ENCODE data around the gene FBXL16.

FBXL16 gene

DNA sequence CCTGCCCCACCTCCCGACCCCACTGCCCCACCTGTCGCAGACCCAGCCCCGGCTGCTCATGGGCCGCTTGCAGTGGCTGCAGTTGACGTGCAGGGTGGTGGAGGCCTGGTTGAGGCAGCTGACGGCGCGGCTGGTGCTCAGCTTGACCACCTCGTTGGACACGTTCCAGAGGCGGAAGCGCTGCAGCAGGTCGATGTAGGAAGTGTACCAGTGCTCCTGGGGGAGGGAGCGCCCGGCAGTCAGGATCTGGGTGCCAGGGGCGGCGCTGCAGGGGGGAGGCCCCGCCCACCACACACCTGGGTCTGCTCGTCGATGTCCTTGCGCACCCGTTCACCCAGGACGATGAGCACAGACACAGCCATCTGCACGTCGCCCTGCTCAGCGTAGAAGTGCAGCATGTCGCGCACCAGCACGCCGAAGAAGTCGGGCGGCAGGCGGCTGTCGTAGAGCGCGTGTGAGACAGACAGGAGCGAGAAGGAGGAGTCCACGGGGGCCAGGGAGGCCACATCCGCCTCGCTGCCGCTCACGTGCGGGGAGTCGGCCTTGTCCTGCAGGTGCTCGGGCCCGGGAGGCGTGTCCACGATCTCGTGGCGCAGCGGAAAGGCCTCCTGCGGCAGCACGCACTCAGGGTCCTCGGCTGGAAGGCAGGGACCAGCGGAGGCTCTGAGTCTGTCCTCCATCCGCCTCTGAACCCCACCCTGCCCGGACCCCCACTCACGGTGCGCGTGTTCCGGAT is 20.5 kb downstream of the FBXL16 start:
- peak overlapping the region; percentile 86 for H3K4me3 ChIP-seq (ENCODE audit: low read depth, low read length, poor library complexity, severe bottlenecking)
- 0 out of 2 replicates have a peak, but pooled peaks cover 8% of the 10 kb centered on the region for H3K79me2 ChIP-seq (ENCODE audit: insufficient read depth, low read length)
- no peak for TF ChIP-seq EZH2 (IDR thresholded peaks at IDR 0.05; ENCODE audit: borderline replicate concordance, low read length)
- TF ChIP-seq, protein P1, sequence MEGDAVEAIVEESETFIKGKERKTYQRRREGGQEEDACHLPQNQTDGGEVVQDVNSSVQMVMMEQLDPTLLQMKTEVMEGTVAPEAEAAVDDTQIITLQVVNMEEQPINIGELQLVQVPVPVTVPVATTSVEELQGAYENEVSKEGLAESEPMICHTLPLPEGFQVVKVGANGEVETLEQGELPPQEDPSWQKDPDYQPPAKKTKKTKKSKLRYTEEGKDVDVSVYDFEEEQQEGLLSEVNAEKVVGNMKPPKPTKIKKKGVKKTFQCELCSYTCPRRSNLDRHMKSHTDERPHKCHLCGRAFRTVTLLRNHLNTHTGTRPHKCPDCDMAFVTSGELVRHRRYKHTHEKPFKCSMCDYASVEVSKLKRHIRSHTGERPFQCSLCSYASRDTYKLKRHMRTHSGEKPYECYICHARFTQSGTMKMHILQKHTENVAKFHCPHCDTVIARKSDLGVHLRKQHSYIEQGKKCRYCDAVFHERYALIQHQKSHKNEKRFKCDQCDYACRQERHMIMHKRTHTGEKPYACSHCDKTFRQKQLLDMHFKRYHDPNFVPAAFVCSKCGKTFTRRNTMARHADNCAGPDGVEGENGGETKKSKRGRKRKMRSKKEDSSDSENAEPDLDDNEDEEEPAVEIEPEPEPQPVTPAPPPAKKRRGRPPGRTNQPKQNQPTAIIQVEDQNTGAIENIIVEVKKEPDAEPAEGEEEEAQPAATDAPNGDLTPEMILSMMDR (IDR thresholded peaks at IDR 0.05; ENCODE audit: low read length) = no peak
- no peaks in the 10 kb centered on the region for H3F3A ChIP-seq (ENCODE audit: insufficient read depth, low read length)
- H3K4me1 ChIP-seq (ENCODE audit: insufficient read depth, low read length, severe bottlenecking) = peaks cover 56% of the 10 kb centered on the region
- no peaks in the 10 kb centered on the region for H3K27me3 ChIP-seq (ENCODE audit: insufficient read depth, low read length)
- H2AFZ ChIP-seq (ENCODE audit: low read length) = no peak overlapping the region
- H3K9ac ChIP-seq (ENCODE audit: low read length) = no peak overlapping the region
- peaks cover 38% of the 10 kb centered on the region for H3K36me3 ChIP-seq (ENCODE audit: insufficient read depth, low read length)
- peak overlapping the region; percentile 23 for H3K27ac ChIP-seq (ENCODE audit: low read depth, low read length, poor library complexity, severe bottlenecking)
- H3K9me2 ChIP-seq (ENCODE audit: low read depth, low read length) = no peaks in the 10 kb centered on the region
- H3K9me3 ChIP-seq (ENCODE audit: low read length) = no peaks in the 10 kb centered on the region
- peak overlapping the region; percentile 98; the same call in 1 of the 2 replicates for H3K4me2 ChIP-seq (ENCODE audit: low read length)
- H4K20me1 ChIP-seq (ENCODE audit: insufficient read depth, low read length) = no peaks in the 10 kb centered on the region

DNA sequence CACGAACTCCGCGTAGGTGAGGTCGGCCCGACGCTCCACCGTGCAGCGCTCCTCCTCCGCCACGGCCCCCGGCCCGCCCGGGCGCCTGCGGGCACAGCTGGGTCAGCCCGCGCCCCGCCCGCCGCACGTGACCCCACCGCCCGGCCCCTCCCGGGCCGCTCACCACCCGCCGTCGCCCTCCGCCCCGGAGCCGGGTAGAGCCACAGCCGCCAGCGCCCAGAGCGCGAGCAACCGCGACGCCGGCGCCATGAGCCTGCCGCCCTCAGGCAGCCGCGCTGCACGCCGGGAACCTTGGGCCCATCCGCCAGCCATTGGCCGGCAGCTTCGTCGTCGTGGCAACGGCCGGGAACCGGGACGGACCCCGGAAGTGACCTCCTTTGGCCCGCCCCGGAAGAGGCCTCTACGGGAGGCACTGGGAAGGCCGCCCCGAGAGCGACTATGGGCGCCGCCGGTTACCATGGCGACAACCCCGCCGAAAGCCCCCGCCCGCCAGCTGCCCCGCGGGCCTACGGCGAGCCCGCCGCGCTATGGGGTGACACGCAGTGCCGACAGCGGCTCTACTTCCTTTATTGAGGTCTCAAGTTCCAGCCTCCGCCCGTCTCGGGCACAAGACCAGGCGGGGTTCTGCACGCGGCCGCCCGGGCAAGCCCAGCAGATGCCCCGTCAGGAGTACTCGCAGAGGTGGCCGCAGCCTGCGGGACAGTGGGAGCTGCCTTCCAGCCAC is 21.4 kb downstream of the FBXL16 start, which contains the start of gene JMJD8:
Gene JMJD8, minus strand, starts transcription at position 264 of the 724 bp plus-strand sequence. Its CDS starts 15 bp downstream, at position 249.
- peaks cover 53% of the 10 kb centered on the region for H3K4me1 ChIP-seq (ENCODE audit: insufficient read depth, low read length, severe bottlenecking)
- H3K36me3 ChIP-seq (ENCODE audit: insufficient read depth, low read length) = peaks cover 38% of the 10 kb centered on the region
- TF ChIP-seq, protein P1 (IDR thresholded peaks at IDR 0.05; ENCODE audit: low read length) = no peak
- no peak for TF ChIP-seq EZH2 (IDR thresholded peaks at IDR 0.05; ENCODE audit: borderline replicate concordance, low read length)
- H4K20me1 ChIP-seq (ENCODE audit: insufficient read depth, low read length) = no peaks in the 10 kb centered on the region
- H3F3A ChIP-seq (ENCODE audit: insufficient read depth, low read length) = no peaks in the 10 kb centered on the region
- H3K4me2 ChIP-seq (ENCODE audit: low read length) = peak within 1 kb of the TSS; percentile 98
- no peaks in the 10 kb centered on the region for H3K9me3 ChIP-seq (ENCODE audit: low read length)
- 0 out of 2 replicates have a peak, but pooled peaks cover 8% of the 10 kb centered on the region for H3K79me2 ChIP-seq (ENCODE audit: insufficient read depth, low read length)
- peak within 1 kb of the TSS; percentile 82 for H3K9ac ChIP-seq (ENCODE audit: low read length)
- H3K27me3 ChIP-seq (ENCODE audit: insufficient read depth, low read length) = no peaks in the 10 kb centered on the region
- H3K9me2 ChIP-seq (ENCODE audit: low read depth, low read length) = no peaks in the 10 kb centered on the region
- peak within 1 kb of the TSS; percentile 86 for H3K4me3 ChIP-seq (ENCODE audit: low read depth, low read length, poor library complexity, severe bottlenecking)
- peak within 1 kb of the TSS; percentile 62 for H3K27ac ChIP-seq (ENCODE audit: low read depth, low read length, poor library complexity, severe bottlenecking)
- no peak within 1 kb of the TSS for H2AFZ ChIP-seq (ENCODE audit: low read length)

GRCh38 chr16:683396-684070 is 22.1 kb downstream of the FBXL16 start:
- no peak for TF ChIP-seq EZH2 (IDR thresholded peaks at IDR 0.05; ENCODE audit: borderline replicate concordance, low read length)
- TF ChIP-seq, protein P1 (IDR thresholded peaks at IDR 0.05; ENCODE audit: low read length) = no peak
- H3K36me3 ChIP-seq (ENCODE audit: insufficient read depth, low read length) = peaks cover 38% of the 10 kb centered on the region
- peak overlapping the region; percentile 98 for H3K4me2 ChIP-seq (ENCODE audit: low read length)
- peaks cover 46% of the 10 kb centered on the region for H3K4me1 ChIP-seq (ENCODE audit: insufficient read depth, low read length, severe bottlenecking)
- H3K9ac ChIP-seq (ENCODE audit: low read length) = peak overlapping the region; percentile 82
- H3K79me2 ChIP-seq (ENCODE audit: insufficient read depth, low read length) = 0 out of 2 replicates have a peak, but pooled peaks cover 8% of the 10 kb centered on the region
- H3K9me2 ChIP-seq (ENCODE audit: low read depth, low read length) = no peaks in the 10 kb centered on the region
- H4K20me1 ChIP-seq (ENCODE audit: insufficient read depth, low read length) = no peaks in the 10 kb centered on the region
- peak overlapping the region; percentile 7 for H3K27ac ChIP-seq (ENCODE audit: low read depth, low read length, poor library complexity, severe bottlenecking)
- no peak overlapping the region for H2AFZ ChIP-seq (ENCODE audit: low read length)
- no peaks in the 10 kb centered on the region for H3K27me3 ChIP-seq (ENCODE audit: insufficient read depth, low read length)
- no peaks in the 10 kb centered on the region for H3K9me3 ChIP-seq (ENCODE audit: low read length)
- H3K4me3 ChIP-seq (ENCODE audit: low read depth, low read length, poor library complexity, severe bottlenecking) = peak overlapping the region; percentile 86
- no peaks in the 10 kb centered on the region for H3F3A ChIP-seq (ENCODE audit: insufficient read depth, low read length)

Measured in OCI-LY1 (cell line).